ENCODE data around the gene DRC7.

- TF ChIP-seq CTCF (IDR thresholded peaks at IDR 0.05; ENCODE audit: poor library complexity, severe bottlenecking) (no peak), MXI1 (conservative IDR thresholded peaks at IDR 0.05; ENCODE audit: poor library complexity, severe bottlenecking) (no peak), SMC3 (conservative IDR thresholded peaks at IDR 0.05; ENCODE audit: poor library complexity) (no peak), POLR2AphosphoS5 (IDR thresholded peaks at IDR 0.05) (no peak), RAD21 (conservative IDR thresholded peaks at IDR 0.05) (no peak), TAF1 (IDR thresholded peaks at IDR 0.05; ENCODE audit: low read depth) (no peak), EP300 (conservative IDR thresholded peaks at IDR 0.05; ENCODE audit: poor library complexity, severe bottlenecking) (no peak)
Measured at GRCh38 chr16:57732037-57732436, 37.4 kb downstream of the DRC7 start.

All from neural cell (in vitro differentiated cells).